Iris pigment epithelial cell (primary cell): ENCODE results near the gene ACTN1.
"Not testable (repeated sequence)": the region's sequence is repeated elsewhere in the genome, so short reads cannot be mapped to it uniquely, and the experiment has no call there.

ENCODE experiments used
- DNase-seq: peaks from one replicate; pipeline ENCODE4 v3.0.0-alpha.2; 2011; ENCODE audit warnings: low read depth

The ACTN1 gene

GRCh38 chr14:68986926-68987652 lies 8.0 kb upstream of the ACTN1 start:
- DNase-seq = no peak

GRCh38 chr14:68986225-68986624 lies 7.1 kb upstream of the ACTN1 start:
- DNase-seq = no peak

- DNase-seq = no peak
Observed at GRCh38 chr14:68984686-68985085, 5.6 kb upstream of the ACTN1 start.

- no peak for DNase-seq
Observed at GRCh38 chr14:68983191-68983590, 4.1 kb upstream of the ACTN1 start.

- DNase-seq = peak; percentile 57
Observed at GRCh38 chr14:68982581-68982980, 3.5 kb upstream of the ACTN1 start.

GRCh38 chr14:68981539-68981976 lies 2.5 kb upstream of the ACTN1 start:
- DNase-seq = peak; percentile 93

GRCh38 chr14:68981139-68981538 lies 2.0 kb upstream of the ACTN1 start:
- no peak for DNase-seq

- no peak for DNase-seq
Observed at GRCh38 chr14:68979722-68980451, 785 bp upstream of the ACTN1 start.

- DNase-seq = peak; percentile 67
Observed at GRCh38 chr14:68978172-68978911, 760 bp downstream of the ACTN1 start.

GRCh38 chr14:68977718-68978171 lies 1.4 kb downstream of the ACTN1 start:
- DNase-seq = peak; percentile 87

- DNase-seq = no peak
Observed at GRCh38 chr14:68977180-68977717, 1.9 kb downstream of the ACTN1 start.

GRCh38 chr14:68976160-68977067 lies 2.7 kb downstream of the ACTN1 start:
- no peak for DNase-seq

- peak; percentile 94 for DNase-seq
Observed at GRCh38 chr14:68975667-68976066, 3.4 kb downstream of the ACTN1 start.

GRCh38 chr14:68974759-68975347 lies 4.2 kb downstream of the ACTN1 start:
- no peak for DNase-seq

- DNase-seq = no peak
Observed at GRCh38 chr14:68973639-68974038, 5.5 kb downstream of the ACTN1 start.

- DNase-seq = not testable (repeated sequence)
Observed at GRCh38 chr14:68973219-68973565, 5.9 kb downstream of the ACTN1 start.

GRCh38 chr14:68972507-68973218 lies 6.4 kb downstream of the ACTN1 start:
- peak; percentile 87 for DNase-seq

- no peak for DNase-seq
Observed at GRCh38 chr14:68971411-68972035, 7.6 kb downstream of the ACTN1 start.

- DNase-seq = no peak
Observed at GRCh38 chr14:68970736-68971135, 8.4 kb downstream of the ACTN1 start.
